Mucosa of stomach (tissue), 1 donor: Measurements from ENCODE around the gene CRACDL.
"Not testable (repeated sequence)": the region's sequence is repeated elsewhere in the genome, so short reads cannot be mapped to it uniquely, and the experiment has no call there.

Source experiments
- H3K27me3 ChIP-seq: one replicate; pipeline ENCODE4 v1.7.0; 2013; ENCODE audit warnings: mild to moderate bottlenecking, low read length; ENCODE audit not compliant: control insufficient read depth, insufficient read depth
- H3K36me3 ChIP-seq: one replicate; pipeline ENCODE4 v1.7.0; 2013; ENCODE audit warnings: low read length; ENCODE audit not compliant: control insufficient read depth, insufficient read depth
- H3K4me1 ChIP-seq: one replicate; pipeline ENCODE4 v1.7.0; 2013; ENCODE audit warnings: mild to moderate bottlenecking, low read length; ENCODE audit not compliant: control insufficient read depth, insufficient read depth
- H3K4me3 ChIP-seq: one replicate; pipeline ENCODE4 v1.7.0; 2013; ENCODE audit warnings: low read length
- H3K9ac ChIP-seq: one replicate; pipeline ENCODE4 v1.7.0; 2013; ENCODE audit warnings: mild to moderate bottlenecking, low read length, moderate library complexity
- H3K9me3 ChIP-seq: one replicate; pipeline ENCODE4 v1.7.0; 2013; ENCODE audit warnings: mild to moderate bottlenecking, low read length, moderate library complexity; ENCODE audit not compliant: control insufficient read depth
- donor health status: Pancreatic carcinoma.

Gene CRACDL

GRCh38 chr2:98886066-98886554 is 49.9 kb downstream of the CRACDL start:
- no peaks in the 10 kb centered on the region for H3K36me3 ChIP-seq
- H3K27me3 ChIP-seq: no peaks in the 10 kb centered on the region
- H3K4me3 ChIP-seq: no peak overlapping the region
- peaks cover 6% of the 10 kb centered on the region for H3K9me3 ChIP-seq
- H3K9ac ChIP-seq: no peak overlapping the region
- H3K4me1 ChIP-seq: no peaks in the 10 kb centered on the region

- peaks cover 6% of the 10 kb centered on the region for H3K9me3 ChIP-seq
- no peaks in the 10 kb centered on the region for H3K27me3 ChIP-seq
- no peak overlapping the region for H3K9ac ChIP-seq
- H3K4me3 ChIP-seq: no peak overlapping the region
- H3K4me1 ChIP-seq: no peaks in the 10 kb centered on the region
- H3K36me3 ChIP-seq: no peaks in the 10 kb centered on the region
Observed at GRCh38 chr2:98884658-98885057, 51.4 kb downstream of the CRACDL start.

DNA sequence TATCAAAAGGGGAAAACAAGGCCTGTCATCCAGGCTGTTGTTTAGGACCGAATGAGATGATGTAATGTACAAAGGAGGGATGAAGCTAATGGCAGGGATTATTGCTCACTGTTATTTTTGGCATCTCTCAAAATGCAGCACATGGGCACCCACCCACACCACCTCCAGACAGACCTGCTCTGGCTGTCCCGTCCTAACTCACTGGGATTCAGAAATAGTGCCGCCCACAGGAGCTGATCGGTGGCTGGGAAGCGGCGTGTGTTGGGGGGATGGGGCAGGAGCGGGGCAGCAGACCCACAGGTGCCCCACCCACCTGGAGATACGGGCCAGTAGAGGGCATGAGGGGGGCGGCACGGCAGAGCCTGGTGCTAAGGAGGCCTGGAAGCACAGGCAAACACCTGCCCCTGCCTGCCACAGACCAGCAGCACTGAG is 52.2 kb downstream of the CRACDL start:
- H3K4me1 ChIP-seq: no peaks in the 10 kb centered on the region
- no peak overlapping the region for H3K4me3 ChIP-seq
- H3K27me3 ChIP-seq: no peaks in the 10 kb centered on the region
- no peak overlapping the region for H3K9ac ChIP-seq
- H3K36me3 ChIP-seq: no peaks in the 10 kb centered on the region
- peaks cover 6% of the 10 kb centered on the region for H3K9me3 ChIP-seq

DNA sequence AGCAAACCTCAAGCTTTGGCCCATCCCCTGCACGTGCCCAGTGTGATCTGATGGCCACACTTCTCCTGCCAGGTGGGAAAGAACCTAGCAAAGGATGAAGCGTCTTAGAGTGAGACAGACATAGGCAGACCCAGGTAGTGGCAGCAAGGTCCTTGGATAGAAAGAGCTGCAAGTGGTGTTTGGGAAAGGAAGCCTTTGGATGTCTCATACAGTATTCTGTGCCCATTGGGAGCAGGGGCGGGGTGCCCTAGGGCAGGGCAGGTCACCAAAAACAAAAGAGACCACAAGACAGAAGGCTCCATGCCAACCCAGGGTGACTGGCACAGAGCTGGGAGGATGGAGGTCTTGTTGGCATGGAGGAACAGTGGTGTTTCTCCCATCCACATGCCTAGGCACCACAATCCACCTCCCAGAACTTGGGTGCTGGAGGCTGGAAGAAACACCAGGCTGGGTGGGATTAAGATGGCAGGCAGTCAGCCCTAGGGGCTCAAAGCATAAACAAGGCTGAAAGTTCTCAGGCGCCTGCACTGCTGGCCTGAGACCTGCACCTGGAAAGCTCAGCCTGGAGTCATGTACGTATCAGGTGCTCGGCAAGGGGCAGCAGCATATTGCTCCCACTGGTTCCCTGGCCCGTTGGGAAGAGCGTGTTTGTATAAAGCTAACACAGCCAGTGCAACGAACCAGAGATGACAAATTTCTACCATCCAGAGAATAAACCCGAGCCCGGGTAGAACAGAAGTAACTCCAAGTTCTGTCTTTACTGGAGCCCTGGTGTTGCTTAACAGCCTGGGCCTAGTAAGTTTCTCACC is 52.9 kb downstream of the CRACDL start:
- no peaks in the 10 kb centered on the region for H3K4me1 ChIP-seq
- H3K9ac ChIP-seq: no peak overlapping the region
- no peaks in the 10 kb centered on the region for H3K36me3 ChIP-seq
- H3K9me3 ChIP-seq: peaks cover 6% of the 10 kb centered on the region
- no peak overlapping the region for H3K4me3 ChIP-seq
- no peaks in the 10 kb centered on the region for H3K27me3 ChIP-seq

DNA sequence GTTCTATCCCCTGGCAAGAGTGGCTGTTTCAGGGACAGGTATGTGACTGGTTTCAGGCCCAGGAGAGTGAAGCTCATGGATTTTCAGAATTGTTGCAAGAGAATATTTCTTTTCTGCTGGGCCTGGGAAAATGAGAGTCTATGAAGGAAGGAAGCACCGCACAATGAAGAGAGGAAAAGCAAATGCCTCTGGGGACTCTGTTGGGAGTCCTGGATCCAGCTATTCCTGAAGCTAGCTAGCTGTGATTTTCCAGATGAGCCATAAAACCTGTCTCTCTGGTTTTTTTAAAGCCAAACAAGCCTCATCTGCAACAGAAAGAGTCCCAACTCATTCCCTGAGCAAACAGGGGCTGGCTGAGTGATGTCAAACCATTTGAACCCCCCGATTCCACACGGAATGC is 53.7 kb downstream of the CRACDL start:
- no peaks in the 10 kb centered on the region for H3K4me1 ChIP-seq
- no peaks in the 10 kb centered on the region for H3K36me3 ChIP-seq
- H3K4me3 ChIP-seq: no peak overlapping the region
- no peak overlapping the region for H3K9ac ChIP-seq
- no peaks in the 10 kb centered on the region for H3K27me3 ChIP-seq
- H3K9me3 ChIP-seq: peaks cover 3% of the 10 kb centered on the region

- Histone ChIP-seq H3K9ac (no peak overlapping the region), H3K4me3 (no peak overlapping the region), H3K27me3 (no peaks in the 10 kb centered on the region), H3K4me1 (no peaks in the 10 kb centered on the region), H3K9me3 (no peaks in the 10 kb centered on the region), H3K36me3 (no peaks in the 10 kb centered on the region)
Observed at GRCh38 chr2:98881153-98881650, 54.8 kb downstream of the CRACDL start.

- H3K9ac ChIP-seq: no peak overlapping the region
- no peaks in the 10 kb centered on the region for H3K27me3 ChIP-seq
- H3K9me3 ChIP-seq: no peaks in the 10 kb centered on the region
- H3K4me3 ChIP-seq: no peak overlapping the region
- no peaks in the 10 kb centered on the region for H3K36me3 ChIP-seq
- H3K4me1 ChIP-seq: no peaks in the 10 kb centered on the region
Observed at GRCh38 chr2:98880266-98881152, 55.5 kb downstream of the CRACDL start.

DNA sequence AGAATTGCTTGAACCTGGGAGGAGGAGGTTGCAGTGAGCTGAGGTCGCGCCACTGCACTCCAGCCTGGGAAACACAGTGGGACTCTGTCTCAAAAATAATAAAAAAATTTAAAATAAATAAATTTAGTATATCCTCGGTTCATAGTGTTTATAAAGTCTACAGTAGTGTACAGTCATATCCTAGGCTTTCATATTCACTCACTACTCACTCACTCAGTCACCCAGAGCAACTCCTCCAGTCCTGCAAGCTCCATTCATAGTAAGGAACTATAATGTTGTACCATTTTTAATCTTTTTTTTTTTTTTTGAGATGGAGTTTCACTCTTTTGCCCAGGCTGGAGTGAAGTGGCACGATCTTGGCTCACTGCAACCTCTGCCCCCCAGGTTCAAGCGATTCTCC is 58.4 kb downstream of the CRACDL start:
- not testable (repeated sequence) for H3K9ac ChIP-seq, H3K4me3 ChIP-seq, H3K36me3 ChIP-seq, H3K27me3 ChIP-seq, H3K9me3 ChIP-seq, H3K4me1 ChIP-seq

DNA sequence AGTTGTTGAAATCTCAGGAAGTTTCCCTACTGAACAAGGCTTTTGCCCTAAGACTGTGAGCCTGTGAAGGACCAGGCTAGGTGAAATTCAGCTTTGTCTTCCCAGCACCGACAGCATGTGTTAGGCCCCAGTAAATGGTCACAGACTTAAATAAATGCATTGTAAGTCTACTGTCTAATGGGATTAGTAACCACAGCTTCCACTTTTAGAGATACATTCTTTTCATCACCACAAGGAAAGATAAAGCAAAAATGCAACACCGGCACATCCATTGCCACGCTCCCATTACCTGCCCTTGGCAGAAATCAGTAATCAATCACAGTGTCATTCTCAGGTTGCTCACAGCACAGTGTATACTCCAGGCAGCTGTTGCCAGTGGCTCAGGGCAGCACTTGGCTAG is 59.3 kb downstream of the CRACDL start:
- H3K36me3 ChIP-seq: no peaks in the 10 kb centered on the region

DNA sequence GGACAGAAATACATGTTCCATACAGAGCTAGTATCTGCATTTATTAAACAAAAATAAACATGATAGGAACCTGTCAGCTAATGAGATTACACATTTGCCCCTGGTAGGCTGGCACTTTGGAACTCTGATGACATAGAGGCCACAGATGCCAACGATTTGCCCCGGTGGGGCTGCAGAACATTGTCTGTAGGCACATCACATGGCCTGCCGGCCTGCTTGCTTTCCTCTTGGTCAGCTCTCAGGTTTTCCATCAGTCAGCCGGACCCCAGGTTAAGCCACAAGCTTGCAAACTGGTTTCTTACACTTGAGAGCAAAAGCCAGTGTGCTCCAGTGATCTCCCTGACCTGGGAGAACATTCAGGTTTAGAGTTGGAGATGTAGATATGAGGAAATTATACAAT is 60.3 kb downstream of the CRACDL start:
- Histone ChIP-seq H3K4me1 (peaks cover 4% of the 10 kb centered on the region), H3K9me3 (no peaks in the 10 kb centered on the region), H3K27me3 (no peaks in the 10 kb centered on the region), H3K36me3 (no peaks in the 10 kb centered on the region), H3K9ac (no peak overlapping the region), H3K4me3 (no peak overlapping the region)

More for the DNA sequence above, 59.3 kb downstream of the CRACDL start:
- H3K4me1 ChIP-seq: no peaks in the 10 kb centered on the region
- H3K9ac ChIP-seq: no peak overlapping the region
- no peaks in the 10 kb centered on the region for H3K9me3 ChIP-seq
- H3K27me3 ChIP-seq: no peaks in the 10 kb centered on the region
- H3K4me3 ChIP-seq: no peak overlapping the region

DNA sequence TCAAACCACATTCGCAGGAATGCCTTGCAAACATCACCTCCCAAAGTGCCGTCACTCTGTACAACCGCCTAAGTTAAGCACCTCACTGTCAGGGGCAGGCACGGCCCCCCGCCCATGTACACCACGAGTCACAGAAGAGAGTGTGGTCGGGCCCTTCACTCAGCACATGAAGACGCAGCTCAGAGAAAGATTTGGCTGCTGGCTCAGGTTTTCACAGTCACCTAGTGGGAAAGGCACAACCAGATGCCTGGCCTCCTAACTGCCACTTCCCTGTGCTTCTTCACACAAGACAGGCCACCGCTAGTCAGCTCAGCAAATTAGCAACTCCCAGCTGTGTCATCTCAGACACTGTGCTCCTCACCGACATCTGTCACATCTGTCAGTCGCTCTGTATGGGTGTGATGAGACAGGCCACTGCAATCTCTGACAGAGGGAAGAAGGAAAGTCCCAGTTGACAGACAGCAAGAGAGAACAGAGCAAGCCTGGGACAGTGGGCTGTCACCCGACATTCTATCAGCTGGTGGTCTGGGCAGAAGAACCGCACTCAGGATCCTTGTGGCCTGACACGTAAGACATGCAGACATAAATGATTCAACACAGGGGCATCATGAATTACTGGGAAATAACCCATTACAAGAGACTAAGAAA is 60.8 kb downstream of the CRACDL start:
- Histone ChIP-seq H3K4me1 (peaks cover 9% of the 10 kb centered on the region), H3K4me3 (no peak overlapping the region), H3K9ac (no peak overlapping the region), H3K27me3 (no peaks in the 10 kb centered on the region), H3K9me3 (no peaks in the 10 kb centered on the region), H3K36me3 (no peaks in the 10 kb centered on the region)
